Neural crest cell (in vitro differentiated cells): ENCODE results near the gene ALDH1B1. TPM values are rescaled to one million over a fixed set of nuclear protein-coding genes. Genes with fewer than 3 reads are reported as not detected.

Experiments
- DNase-seq: peaks from one replicate; pipeline ENCODE4 v3.0.0; 2021; ENCODE audit warnings: low read depth, mixed read lengths, low spot score
- H3K27ac Mint-ChIP-seq: one replicate; pipeline ENCODE4 v1.8.0; 2021; ENCODE audit warnings: mild to moderate bottlenecking, mixed read lengths; ENCODE audit not compliant: unreplicated experiment
- H3K27me3 Mint-ChIP-seq: 2 replicates; pipeline ENCODE4 v1.8.0; 2021; ENCODE audit warnings: low read depth, mild to moderate bottlenecking, mixed read lengths
- H3K36me3 Mint-ChIP-seq: 2 replicates; pipeline ENCODE4 v1.8.0; 2021; ENCODE audit warnings: low read depth, mild to moderate bottlenecking, mixed read lengths
- H3K4me1 Mint-ChIP-seq: 2 replicates; pipeline ENCODE4 v1.8.0; 2021; ENCODE audit warnings: mixed read lengths
- H3K4me3 Mint-ChIP-seq: one replicate; pipeline ENCODE4 v1.8.0; 2021; ENCODE audit warnings: mild to moderate bottlenecking, mixed read lengths
- H3K9me3 Mint-ChIP-seq: 2 replicates; pipeline ENCODE4 v1.8.0; 2021; ENCODE audit warnings: mixed read lengths
- total RNA-seq: library from RNA; stranded (reverse); gene quantifications from 2 replicates; pipeline ENCODE4 v1.2.1, GENCODE V29; 2021
- TF ChIP-seq, protein P1 (sequence below): fragments of 200-600 bp; sonication (generic); conservative IDR thresholded peaks from 2 replicates; pipeline ENCODE4 v1.5.0; 2021; ENCODE audit warnings: antibody characterized with exemption, mild to moderate bottlenecking

Gene ALDH1B1
- total RNA-seq, 1 donor from 2014 or later = 32.9 TPM

DNA sequence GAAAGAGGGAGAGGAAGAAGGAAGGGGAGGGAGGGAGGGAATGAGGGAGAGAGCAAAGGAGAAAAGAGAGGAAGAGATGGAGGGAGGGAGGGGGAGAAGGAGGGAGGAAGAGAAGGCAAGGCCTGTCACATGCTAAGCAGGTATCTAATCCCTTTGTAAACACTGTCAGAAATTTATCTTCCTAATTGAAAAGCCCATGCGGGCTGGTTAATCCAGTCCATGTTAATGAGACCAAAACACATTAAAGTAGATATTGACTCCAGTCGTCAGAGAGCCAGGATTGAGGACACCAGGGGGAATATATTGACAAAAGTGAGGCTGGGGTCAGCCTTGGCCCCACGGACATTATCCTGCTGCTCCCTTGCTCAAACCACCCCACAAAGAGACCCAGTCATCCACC is 37.4 kb upstream of the ALDH1B1 start:
- TF ChIP-seq, protein P1, sequence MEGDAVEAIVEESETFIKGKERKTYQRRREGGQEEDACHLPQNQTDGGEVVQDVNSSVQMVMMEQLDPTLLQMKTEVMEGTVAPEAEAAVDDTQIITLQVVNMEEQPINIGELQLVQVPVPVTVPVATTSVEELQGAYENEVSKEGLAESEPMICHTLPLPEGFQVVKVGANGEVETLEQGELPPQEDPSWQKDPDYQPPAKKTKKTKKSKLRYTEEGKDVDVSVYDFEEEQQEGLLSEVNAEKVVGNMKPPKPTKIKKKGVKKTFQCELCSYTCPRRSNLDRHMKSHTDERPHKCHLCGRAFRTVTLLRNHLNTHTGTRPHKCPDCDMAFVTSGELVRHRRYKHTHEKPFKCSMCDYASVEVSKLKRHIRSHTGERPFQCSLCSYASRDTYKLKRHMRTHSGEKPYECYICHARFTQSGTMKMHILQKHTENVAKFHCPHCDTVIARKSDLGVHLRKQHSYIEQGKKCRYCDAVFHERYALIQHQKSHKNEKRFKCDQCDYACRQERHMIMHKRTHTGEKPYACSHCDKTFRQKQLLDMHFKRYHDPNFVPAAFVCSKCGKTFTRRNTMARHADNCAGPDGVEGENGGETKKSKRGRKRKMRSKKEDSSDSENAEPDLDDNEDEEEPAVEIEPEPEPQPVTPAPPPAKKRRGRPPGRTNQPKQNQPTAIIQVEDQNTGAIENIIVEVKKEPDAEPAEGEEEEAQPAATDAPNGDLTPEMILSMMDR = no peak
- H3K36me3 Mint-ChIP-seq = no peaks in the 10 kb centered on the region
- H3K4me3 Mint-ChIP-seq = no peak overlapping the region
- no peak for DNase-seq
- no peaks in the 10 kb centered on the region for H3K9me3 Mint-ChIP-seq
- no peak overlapping the region for H3K27ac Mint-ChIP-seq
- H3K4me1 Mint-ChIP-seq = peaks cover 24% of the 10 kb centered on the region
- H3K27me3 Mint-ChIP-seq = no peaks in the 10 kb centered on the region

DNA sequence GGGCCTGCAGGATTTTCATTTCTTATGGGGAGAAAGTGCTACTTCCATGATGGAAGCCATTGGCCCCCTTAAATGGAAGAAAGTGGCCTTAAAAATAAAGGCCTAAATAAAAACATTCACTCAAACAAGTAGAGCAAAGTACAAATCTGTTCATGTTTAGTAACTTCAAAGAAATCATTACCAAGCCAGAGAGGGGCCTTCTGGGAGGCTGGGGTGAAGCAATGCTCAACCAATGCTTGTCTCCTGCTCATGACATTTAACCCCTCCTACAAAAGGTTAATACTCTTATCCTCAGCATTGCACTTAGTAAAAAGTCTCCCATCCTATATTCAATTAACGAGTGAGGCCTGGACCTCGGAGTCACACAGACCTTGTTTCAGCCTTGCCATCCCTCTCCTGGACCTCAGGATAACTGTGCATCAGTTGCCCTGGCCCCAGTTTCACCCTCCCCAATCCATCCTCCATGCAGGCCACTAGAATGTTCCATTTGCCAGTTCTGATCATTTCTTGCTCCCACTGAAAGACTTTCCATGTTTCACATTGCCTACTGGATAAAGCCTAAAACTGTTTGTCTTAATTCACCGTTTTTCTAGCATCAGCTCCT is 36.9 kb upstream of the ALDH1B1 start:
- no peak overlapping the region for H3K4me3 Mint-ChIP-seq

DNA sequence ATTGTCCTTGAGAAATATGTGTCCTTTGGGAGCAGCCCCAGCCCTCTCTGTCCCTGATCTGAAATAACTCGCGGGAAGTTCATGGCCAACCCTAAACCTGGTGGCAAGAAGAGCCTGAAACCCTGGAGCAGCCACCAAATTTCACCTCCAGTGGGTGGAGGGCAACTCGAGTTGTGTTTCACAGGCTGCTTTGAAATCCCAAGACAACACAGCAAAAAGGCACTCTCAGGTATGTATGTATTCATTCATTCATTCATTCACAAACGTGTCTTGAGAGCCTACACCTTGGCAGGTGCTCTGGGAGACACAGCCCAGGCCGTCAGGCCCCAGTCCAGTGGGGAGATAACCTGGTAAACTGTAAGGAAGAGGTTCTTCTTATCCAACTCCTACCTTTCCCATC is 35.7 kb upstream of the ALDH1B1 start:
- DNase-seq = no peak
- Mint-ChIP-seq H3K27me3 (no peaks in the 10 kb centered on the region), H3K27ac (no peak overlapping the region), H3K9me3 (no peaks in the 10 kb centered on the region), H3K36me3 (no peaks in the 10 kb centered on the region), H3K4me1 (peaks cover 42% of the 10 kb centered on the region), H3K4me3 (no peak overlapping the region)
- TF ChIP-seq, protein P1 = no peak

More for the DNA sequence above, 36.9 kb upstream of the ALDH1B1 start:
- TF ChIP-seq, protein P1 = no peak
- Mint-ChIP-seq H3K36me3 (no peaks in the 10 kb centered on the region), H3K27ac (no peak overlapping the region), H3K27me3 (no peaks in the 10 kb centered on the region), H3K4me1 (peaks cover 29% of the 10 kb centered on the region), H3K9me3 (no peaks in the 10 kb centered on the region)
- no peak for DNase-seq

DNA sequence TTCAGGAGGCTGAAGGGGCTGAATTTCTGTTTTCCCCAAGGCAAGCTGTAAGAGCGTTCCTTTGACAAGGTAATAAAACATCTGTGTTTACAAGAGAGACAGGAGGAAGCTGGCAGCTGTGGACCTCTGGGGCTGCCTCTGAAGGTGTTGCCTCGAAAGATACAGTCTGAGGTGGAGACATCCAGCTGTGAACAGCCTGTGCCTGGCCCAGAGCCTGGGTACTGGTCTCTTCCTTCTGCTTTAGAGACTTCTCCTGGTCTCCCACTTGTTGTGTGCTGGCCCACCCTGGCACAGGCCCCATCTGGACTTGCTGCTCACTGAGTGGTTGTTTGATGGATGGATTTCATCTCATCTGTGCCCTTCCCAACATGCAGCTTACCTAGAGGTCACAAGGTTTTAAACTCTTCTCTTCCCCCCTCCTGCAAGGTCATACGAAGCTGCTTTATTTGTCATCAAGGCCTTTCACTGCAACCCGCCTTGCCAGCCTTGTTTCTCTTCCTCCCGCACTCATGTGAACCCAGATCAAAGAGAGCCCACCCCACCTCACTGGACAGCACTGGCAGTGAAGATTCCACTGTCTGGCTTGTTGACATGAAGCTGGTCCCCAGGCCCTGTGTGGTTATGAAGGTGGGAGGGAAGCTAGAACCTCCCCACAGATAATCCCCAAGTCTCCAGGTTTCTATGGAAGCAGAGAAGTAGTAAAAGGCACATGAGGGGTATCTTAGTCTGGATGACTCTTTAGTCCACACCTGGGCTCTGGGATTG is 35.0 kb upstream of the ALDH1B1 start:
- TF ChIP-seq, protein P1 = no peak
- H3K4me1 Mint-ChIP-seq = peaks cover 46% of the 10 kb centered on the region
- no peak overlapping the region for H3K27ac Mint-ChIP-seq
- H3K9me3 Mint-ChIP-seq = no peaks in the 10 kb centered on the region
- H3K4me3 Mint-ChIP-seq = no peak overlapping the region
- no peaks in the 10 kb centered on the region for H3K36me3 Mint-ChIP-seq
- no peak for DNase-seq
- no peaks in the 10 kb centered on the region for H3K27me3 Mint-ChIP-seq

DNA sequence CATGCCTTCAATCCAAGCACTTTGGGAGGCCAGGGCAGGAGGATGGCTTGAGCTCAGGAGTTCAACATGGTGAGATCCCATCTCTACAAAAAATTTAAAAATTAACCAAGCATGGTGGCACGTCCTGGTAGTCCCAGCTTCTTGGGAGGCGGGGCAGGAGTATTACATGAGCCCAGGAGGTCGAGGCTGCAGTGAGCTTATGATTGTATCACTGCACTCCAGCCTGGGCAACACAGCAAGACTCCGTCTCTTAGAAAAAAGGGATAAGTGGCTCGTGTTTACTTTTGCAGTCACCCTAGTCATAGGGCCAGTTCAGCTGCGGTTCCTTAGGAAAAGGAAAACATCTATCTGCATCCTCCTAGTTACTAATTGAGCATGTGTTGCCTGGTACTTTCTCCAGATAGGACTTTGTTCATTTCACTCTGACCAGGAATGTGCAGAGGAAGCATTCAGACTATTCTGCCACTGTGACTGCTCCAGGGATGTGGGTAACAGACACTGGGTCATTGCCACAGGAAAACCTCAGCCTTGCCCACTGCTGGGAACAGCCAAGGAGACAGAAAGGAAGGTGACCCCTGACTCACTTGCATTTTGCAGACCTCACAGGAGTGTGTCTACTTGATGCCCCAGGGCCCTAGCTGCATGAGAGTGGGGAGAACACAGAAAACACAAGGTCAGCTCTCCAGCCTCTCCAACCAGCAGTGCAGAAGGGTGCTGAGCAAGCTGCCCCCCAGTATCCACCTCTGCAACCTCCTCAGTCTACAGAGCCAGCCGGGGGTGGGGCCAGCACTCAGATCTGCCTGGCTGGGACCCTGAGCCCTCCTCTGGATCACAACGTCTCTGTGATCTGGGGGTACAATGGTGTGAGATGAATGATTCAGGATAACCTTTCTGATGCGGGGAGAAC is 33.9 kb upstream of the ALDH1B1 start:
- no peak overlapping the region for H3K4me3 Mint-ChIP-seq
- TF ChIP-seq, protein P1 = no peak
- peaks cover 41% of the 10 kb centered on the region for H3K4me1 Mint-ChIP-seq
- no peak overlapping the region for H3K27ac Mint-ChIP-seq
- H3K36me3 Mint-ChIP-seq = no peaks in the 10 kb centered on the region
- H3K27me3 Mint-ChIP-seq = peaks cover 2% of the 10 kb centered on the region
- no peak for DNase-seq
- no peaks in the 10 kb centered on the region for H3K9me3 Mint-ChIP-seq
